Measurements from ENCODE around the gene GCNT1. TPM values are rescaled to one million over a fixed set of nuclear protein-coding genes. Genes with fewer than 3 reads are reported as not detected.

Gene GCNT1
- total and polyA plus RNA-seq, 2 of the 4 experiments (the other 2 are of a cell fraction), result 12.5 to 46.6 TPM

DNA sequence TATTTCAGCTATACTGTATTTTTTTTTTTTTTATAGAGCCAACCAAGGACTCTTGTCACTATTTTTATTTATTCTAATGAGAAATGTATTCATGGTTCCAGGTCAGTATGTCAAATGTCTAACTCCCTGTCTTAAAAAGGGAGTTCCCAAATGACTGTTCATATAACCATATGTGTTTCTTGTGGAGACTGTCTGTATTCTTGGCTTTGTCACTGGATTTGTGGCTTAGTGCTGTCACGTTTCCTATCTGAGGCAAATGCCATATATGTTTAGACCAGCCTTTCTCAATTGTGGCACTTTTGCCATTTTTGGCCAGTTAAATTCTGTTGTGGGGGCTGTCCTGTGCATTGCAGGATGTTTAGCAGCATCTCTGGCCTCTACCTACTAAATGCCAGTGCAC is 3.1 kb downstream of the GCNT1 start:
- Histone ChIP-seq H3K23ac (ENCODE audit: low read depth, low read length) (no peak overlapping the region), H3K18ac (ENCODE audit: low read depth, low read length) (no peak overlapping the region), H3K9me1 (ENCODE audit: insufficient read depth, low read length) (peaks cover 3% of the 10 kb centered on the region; the same call in 1 of the 2 replicates), H3K4me3 (ENCODE audit: insufficient read depth, low read depth, low read length) (no peak overlapping the region), H3K56ac (ENCODE audit: extremely low read depth, insufficient read depth, low read length) (no peak overlapping the region), H3K79me1 (ENCODE audit: low read depth in 1 of 2, low read length in 2 of 2) (peaks cover 3 to 8% of the 10 kb centered on the region in 2 experiments; a peak in 1 of 4 replicates), H4K5ac (ENCODE audit: low read depth, low read length) (no peak overlapping the region), H3K27ac (ENCODE audit: insufficient read depth, low read length) (no peak overlapping the region), H3K36me3 (ENCODE audit: control insufficient read depth, insufficient read depth, low read length) (no peaks in the 10 kb centered on the region; the same call in 1 of the 2 replicates), H4K20me1 (ENCODE audit: insufficient read depth, low read length) (no peaks in the 10 kb centered on the region), H3K4me1 (ENCODE audit: control insufficient read depth, insufficient read depth, low read length) (peaks cover 5% of the 10 kb centered on the region; the same call in 1 of the 2 replicates), H2BK20ac (ENCODE audit: low read depth, low read length) (no peak overlapping the region), H3K14ac (replicated peaks; ENCODE audit: low read depth, low read length) (no peak overlapping the region), H2BK5ac (ENCODE audit: low read depth, low read length, poor library complexity, severe bottlenecking) (no peak overlapping the region), H4K91ac (ENCODE audit: insufficient read depth, low read depth, low read length) (no peak overlapping the region), H2BK15ac (ENCODE audit: low read depth, low read length) (no peak overlapping the region), H3K9me3 (ENCODE audit: control insufficient read depth, insufficient read depth, low read length) (no peaks in the 10 kb centered on the region), H3K4ac (ENCODE audit: low read depth, low read length) (no peak overlapping the region), H3K9ac (ENCODE audit: low read depth, low read length) (no peak overlapping the region), H3K4me2 (ENCODE audit: low read depth, low read length) (no peak overlapping the region), H4K8ac (ENCODE audit: low read depth in 2 of 2, low read length in 2 of 2) (no peak overlapping the region), H2AFZ (replicated peaks; ENCODE audit: low read length, poor library complexity) (no peak overlapping the region), H2AK5ac (ENCODE audit: low read depth, low read length) (no peak overlapping the region), H3K27me3 (ENCODE audit: control insufficient read depth, insufficient read depth, low read length) (no peaks in the 10 kb centered on the region), H2BK120ac (ENCODE audit: low read depth, low read length) (no peak overlapping the region), H2AK9ac (replicated peaks; ENCODE audit: low read depth, low read length, poor library complexity) (no peak overlapping the region)
- intact Hi-C loops (cut with micrococcal nuclease), result no loop called here
- no CpG with 5 or more reads among the region's 1 CpG for WGBS, 2 experiments (ENCODE audit: extremely low coverage in 2 of 2, insufficient read length in 1 of 2)
- CTCF ChIA-PET, result no interaction called here
- POLR2A ChIA-PET (ENCODE audit: unreplicated experiment), result no interaction called here
- TF ChIP-seq RCOR1 (IDR thresholded peaks at IDR 0.05; ENCODE audit: insufficient replicate concordance, low read length) (no peak), MAFK (IDR thresholded peaks at IDR 0.05; ENCODE audit: low read depth, low read length) (no peak), CEBPB (IDR thresholded peaks at IDR 0.05; ENCODE audit: low read depth, low read length) (no peak)
- no TSS peak for BruUV-seq (replicated peaks)
- dilution Hi-C loops (cut with HindIII; ENCODE audit: low sequenced_read_pairs, unreplicated experiment), result no loop called here
- DNase-seq (no peak), ATAC-seq (ENCODE audit: low read depth) (no peak)
- in situ Hi-C loops (cut with MboI; ENCODE audit: low sequenced_read_pairs), result no loop called here
